Hematopoietic multipotent progenitor cell (in vitro differentiated cells): ENCODE data around the gene FEM1B. TPM values are rescaled to one million over a fixed set of nuclear protein-coding genes. Genes with fewer than 3 reads are reported as not detected.

Experiments
- DNase-seq, 3 donors: peaks; one replicate each; pipeline ENCODE4 v3.0.0-alpha.2; 2011 to 2015; ENCODE audit warnings: low read depth in 2 of 3, low spot score in 2 of 3
- total RNA-seq: library from RNA; depleted of rRNA; stranded (reverse); fragments of >200 nt; gene quantifications from one replicate; pipeline ENCODE4 v1.2.3, GENCODE V29; 2012

FEM1B gene
- total RNA-seq, 1 donor, result 47.7 TPM

- DNase-seq, result no peak
These were observed 27.9 kb downstream of the FEM1B start for GRCh38 chr15:68305420-68305871.

- DNase-seq, result no peak
These were observed 29.8 kb downstream of the FEM1B start for GRCh38 chr15:68307131-68307928.

- no peak for DNase-seq
These were observed 31.5 kb downstream of the FEM1B start for GRCh38 chr15:68309024-68309423.

GRCh38 chr15:68310178-68310803, 32.7 kb downstream of the FEM1B start:
- no peak for DNase-seq

- DNase-seq, result no peak
These were observed 33.4 kb downstream of the FEM1B start for GRCh38 chr15:68310804-68311463.

GRCh38 chr15:68311464-68311835, 33.9 kb downstream of the FEM1B start:
- no peak for DNase-seq

GRCh38 chr15:68311859-68312557, 34.5 kb downstream of the FEM1B start:
- DNase-seq, result no peak

- no peak for DNase-seq
These were observed 35.2 kb downstream of the FEM1B start for GRCh38 chr15:68312701-68313204.

- DNase-seq, result no peak
These were observed 36.2 kb downstream of the FEM1B start for GRCh38 chr15:68313501-68314410.

- no peak for DNase-seq
These were observed 37.0 kb downstream of the FEM1B start for GRCh38 chr15:68314563-68314962.

- no peak for DNase-seq
These were observed 37.5 kb downstream of the FEM1B start for GRCh38 chr15:68315035-68315434.

GRCh38 chr15:68315495-68316031, 38.0 kb downstream of the FEM1B start:
- DNase-seq, result no peak

- DNase-seq, result no peak
These were observed 38.7 kb downstream of the FEM1B start for GRCh38 chr15:68316061-68316804.

- no peak for DNase-seq
These were observed 39.9 kb downstream of the FEM1B start for GRCh38 chr15:68317281-68318007.

- no peak for DNase-seq
These were observed 40.7 kb downstream of the FEM1B start for GRCh38 chr15:68318008-68318835.

- no peak for DNase-seq
These were observed 41.7 kb downstream of the FEM1B start for GRCh38 chr15:68318931-68319909.
